Neutrophil (primary cell): ENCODE data around the gene NINJ1.
A peak's percentile ranks its signal among the peaks of the same experiment; 100 is the strongest.

Source experiments
- H3K27ac ChIP-seq: fragments of 200-600 bp; sonication (generic); 2 replicates; pipeline ENCODE4 v1.5.1; 2016; ENCODE audit warnings: mild to moderate bottlenecking, moderate library complexity
- H3K27me3 ChIP-seq: fragments of 200-600 bp; sonication (generic); 2 replicates; pipeline ENCODE4 v1.6.0; 2016; ENCODE audit warnings: mild to moderate bottlenecking
- H3K36me3 ChIP-seq: fragments of 200-600 bp; sonication (generic); 2 replicates; pipeline ENCODE4 v1.5.1; 2017
- H3K4me1 ChIP-seq, 2 experiments: fragments of 200-600 bp in 1 of 2; sonication (generic) in 1 of 2; 1 replicate in 1 of 2; 2 replicates in 1 of 2; pipeline versions ENCODE4 v1.5.1 to v1.6.1; 2013 to 2016; ENCODE audit warnings: low read depth in 1 of 2, low read length in 1 of 2, mild to moderate bottlenecking in 1 of 2, moderate library complexity in 1 of 2; ENCODE audit not compliant: control insufficient read depth in 1 of 2, insufficient read depth in 1 of 2
- H3K4me3 ChIP-seq, 2 experiments: fragments of 200-600 bp in 1 of 2; sonication (generic) in 1 of 2; 1 replicate in 1 of 2; 2 replicates in 1 of 2; pipeline ENCODE4 v1.5.1; 2013 to 2016; ENCODE audit warnings: low read depth in 1 of 2, low read length in 1 of 2, mild to moderate bottlenecking in 1 of 2, moderate library complexity in 1 of 2
- H3K9me3 ChIP-seq: fragments of 200-600 bp; sonication (generic); 2 replicates; pipeline ENCODE4 v1.5.1; 2016
- CTCF ChIP-seq: fragments of 200-600 bp; sonication (generic); IDR thresholded peaks from 2 replicates; pipeline ENCODE4 v1.5.1; 2016; ENCODE audit warnings: antibody characterized with exemption

The NINJ1 gene

GRCh38 chr9:93126825-93127368 is 7.2 kb downstream of the NINJ1 start:
- H3K4me1 ChIP-seq, result peaks cover 79 to 89% of the 10 kb centered on the region in 2 experiments
- H3K9me3 ChIP-seq, result no peaks in the 10 kb centered on the region
- peaks cover 100% of the 10 kb centered on the region for H3K36me3 ChIP-seq
- peak overlapping the region; percentile 100 for H3K27ac ChIP-seq
- H3K27me3 ChIP-seq, result no peaks in the 10 kb centered on the region
- peak overlapping the region; percentile 43 to 94 for H3K4me3 ChIP-seq
- TF ChIP-seq CTCF, result no peak

- TF ChIP-seq CTCF, result no peak
- no peaks in the 10 kb centered on the region for H3K27me3 ChIP-seq
- no peaks in the 10 kb centered on the region for H3K9me3 ChIP-seq
- peak overlapping the region; percentile 100 for H3K27ac ChIP-seq
- H3K36me3 ChIP-seq, result peaks cover 100% of the 10 kb centered on the region
- peak overlapping the region; percentile 43 to 94 for H3K4me3 ChIP-seq
- H3K4me1 ChIP-seq, result peaks cover 79 to 89% of the 10 kb centered on the region in 2 experiments
These were observed 7.8 kb downstream of the NINJ1 start for GRCh38 chr9:93126151-93126781.

GRCh38 chr9:93125331-93125894 is 8.6 kb downstream of the NINJ1 start:
- Histone ChIP-seq H3K4me3 (no peak overlapping the region), H3K4me1 (peaks cover 79 to 89% of the 10 kb centered on the region in 2 experiments), H3K27ac (peak overlapping the region; percentile 100), H3K36me3 (peaks cover 100% of the 10 kb centered on the region), H3K27me3 (no peaks in the 10 kb centered on the region), H3K9me3 (no peaks in the 10 kb centered on the region)
- no peak for TF ChIP-seq CTCF

GRCh38 chr9:93124793-93125192 is 9.3 kb downstream of the NINJ1 start:
- Histone ChIP-seq H3K4me3 (no peak overlapping the region), H3K36me3 (peaks cover 93% of the 10 kb centered on the region), H3K27ac (peak overlapping the region; percentile 100), H3K9me3 (no peaks in the 10 kb centered on the region), H3K4me1 (peaks cover 79 to 89% of the 10 kb centered on the region in 2 experiments), H3K27me3 (no peaks in the 10 kb centered on the region)
- no peak for TF ChIP-seq CTCF

- H3K27ac ChIP-seq, result peak overlapping the region; percentile 100
- no peaks in the 10 kb centered on the region for H3K27me3 ChIP-seq
- peaks cover 79 to 89% of the 10 kb centered on the region in 2 experiments for H3K4me1 ChIP-seq
- no peak for TF ChIP-seq CTCF
- no peaks in the 10 kb centered on the region for H3K9me3 ChIP-seq
- no peak overlapping the region for H3K4me3 ChIP-seq
- H3K36me3 ChIP-seq, result peaks cover 83% of the 10 kb centered on the region
These were observed 10.3 kb downstream of the NINJ1 start for GRCh38 chr9:93123561-93124283.
